Epithelial cell of esophagus (primary cell): ENCODE results near the gene MCCC2.
A peak's percentile ranks its signal among the peaks of the same experiment; 100 is the strongest.

Experiments
- DNase-seq: peaks from one replicate; pipeline ENCODE4 v3.0.0; 2010; ENCODE audit warnings: low read depth
- H3K4me3 ChIP-seq: 2 replicates; pipeline ENCODE4 v1.5.1; 2011; ENCODE audit warnings: mild to moderate bottlenecking, low read length, control low read depth
- TF ChIP-seq, protein P1 (sequence below): IDR thresholded peaks from 2 replicates; pipeline ENCODE4 v1.5.1; 2011; ENCODE audit warnings: low read depth, mild to moderate bottlenecking, low read length, control low read depth, inconsistent platforms; ENCODE audit not compliant: insufficient read depth; ENCODE audit errors: missing control alignments

The MCCC2 gene

DNA sequence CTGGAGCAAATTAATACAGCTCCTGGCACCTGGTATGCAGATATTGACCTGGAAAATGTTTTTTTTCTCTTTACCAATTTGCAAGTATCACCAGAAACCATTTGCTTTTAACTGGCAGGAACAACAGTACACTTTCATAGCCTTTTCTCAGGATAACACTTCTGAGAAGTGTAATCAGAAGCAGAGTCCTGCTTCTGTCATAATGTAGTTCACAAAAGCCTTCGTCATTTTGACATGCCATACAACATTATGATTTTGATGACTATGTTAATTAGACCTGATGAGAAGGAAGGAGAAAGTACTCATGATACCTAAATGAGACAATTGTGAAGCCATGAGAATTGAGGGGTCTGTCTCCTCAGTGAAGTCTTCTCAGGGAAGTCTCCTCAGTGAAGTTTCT is 90.8 kb downstream of the MCCC2 start:
- no peak for DNase-seq
- TF ChIP-seq, protein P1, sequence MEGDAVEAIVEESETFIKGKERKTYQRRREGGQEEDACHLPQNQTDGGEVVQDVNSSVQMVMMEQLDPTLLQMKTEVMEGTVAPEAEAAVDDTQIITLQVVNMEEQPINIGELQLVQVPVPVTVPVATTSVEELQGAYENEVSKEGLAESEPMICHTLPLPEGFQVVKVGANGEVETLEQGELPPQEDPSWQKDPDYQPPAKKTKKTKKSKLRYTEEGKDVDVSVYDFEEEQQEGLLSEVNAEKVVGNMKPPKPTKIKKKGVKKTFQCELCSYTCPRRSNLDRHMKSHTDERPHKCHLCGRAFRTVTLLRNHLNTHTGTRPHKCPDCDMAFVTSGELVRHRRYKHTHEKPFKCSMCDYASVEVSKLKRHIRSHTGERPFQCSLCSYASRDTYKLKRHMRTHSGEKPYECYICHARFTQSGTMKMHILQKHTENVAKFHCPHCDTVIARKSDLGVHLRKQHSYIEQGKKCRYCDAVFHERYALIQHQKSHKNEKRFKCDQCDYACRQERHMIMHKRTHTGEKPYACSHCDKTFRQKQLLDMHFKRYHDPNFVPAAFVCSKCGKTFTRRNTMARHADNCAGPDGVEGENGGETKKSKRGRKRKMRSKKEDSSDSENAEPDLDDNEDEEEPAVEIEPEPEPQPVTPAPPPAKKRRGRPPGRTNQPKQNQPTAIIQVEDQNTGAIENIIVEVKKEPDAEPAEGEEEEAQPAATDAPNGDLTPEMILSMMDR = no peak
- H3K4me3 ChIP-seq = no peak overlapping the region

DNA sequence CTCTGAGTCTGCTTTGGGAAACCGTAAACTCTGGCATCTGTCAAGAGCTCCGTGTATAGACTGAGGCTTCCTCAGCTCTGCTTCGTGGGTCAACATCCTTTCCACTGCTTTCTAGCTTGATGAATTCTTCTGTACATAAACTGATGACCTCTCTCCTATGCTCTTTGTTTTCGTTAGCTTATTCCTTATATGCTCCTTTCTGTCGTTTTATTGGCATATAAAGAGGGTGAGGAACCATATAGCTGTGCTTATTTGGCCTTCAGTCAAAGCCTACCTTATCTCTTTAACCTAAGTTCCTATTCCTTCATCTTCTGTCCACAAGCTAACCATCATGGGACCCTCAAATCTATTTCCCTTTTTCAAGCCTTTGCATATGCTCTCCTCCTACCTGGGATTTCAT is 92.6 kb downstream of the MCCC2 start:
- TF ChIP-seq, protein P1 = no peak
- no peak for DNase-seq
- H3K4me3 ChIP-seq = no peak overlapping the region

GRCh38 chr5:71680510-71680909 is 93.4 kb downstream of the MCCC2 start:
- no peak overlapping the region for H3K4me3 ChIP-seq
- no peak for DNase-seq
- TF ChIP-seq, protein P1 = no peak

- H3K4me3 ChIP-seq = no peak overlapping the region
- DNase-seq = peak; percentile 24
- TF ChIP-seq, protein P1 = no peak
Observed at GRCh38 chr5:71681296-71681695, 94.2 kb downstream of the MCCC2 start.

- DNase-seq = no peak
Observed at GRCh38 chr5:71684309-71684708, 97.2 kb downstream of the MCCC2 start.

GRCh38 chr5:71693828-71694427 is 106.8 kb downstream of the MCCC2 start:
- TF ChIP-seq, protein P1 = no peak
- no peak overlapping the region for H3K4me3 ChIP-seq
- no peak for DNase-seq

More at GRCh38 chr5:71684309-71684708, 97.2 kb downstream of the MCCC2 start:
- TF ChIP-seq, protein P1 = no peak
- no peak overlapping the region for H3K4me3 ChIP-seq

DNA sequence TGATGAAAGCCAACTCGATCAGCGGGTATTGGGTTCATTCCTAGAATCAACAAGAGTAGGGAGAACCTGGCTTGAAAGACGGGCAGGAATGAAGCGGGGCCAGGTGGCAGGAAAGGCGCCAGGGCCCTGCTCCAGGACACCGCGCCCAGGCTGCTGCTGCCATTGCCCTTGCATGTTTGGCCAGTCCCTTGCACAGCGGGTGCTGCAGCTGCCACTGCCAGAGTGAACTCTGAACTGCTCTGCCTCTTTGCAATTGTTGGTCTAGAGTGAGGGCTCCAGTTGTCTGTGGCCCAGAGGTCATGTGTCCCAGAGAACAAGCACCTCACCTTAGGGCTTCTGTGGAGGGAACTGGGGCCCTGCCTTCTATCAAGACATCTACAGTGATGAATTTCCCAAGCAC is 107.9 kb downstream of the MCCC2 start:
- TF ChIP-seq, protein P1 = no peak

More for the DNA sequence above, 107.9 kb downstream of the MCCC2 start:
- no peak overlapping the region for H3K4me3 ChIP-seq
- DNase-seq = no peak
